ENCODE data around the gene TBC1D22A. TPM values are rescaled to one million over a fixed set of nuclear protein-coding genes. Genes with fewer than 3 reads are reported as not detected.
A peak's percentile ranks its signal among the peaks of the same experiment; 100 is the strongest.
"Not testable (repeated sequence)": the region's sequence is repeated elsewhere in the genome, so short reads cannot be mapped to it uniquely, and the experiment has no call there.

The TBC1D22A gene
- total RNA-seq, 1 donor from 2014 or later = 10.6 TPM

DNA sequence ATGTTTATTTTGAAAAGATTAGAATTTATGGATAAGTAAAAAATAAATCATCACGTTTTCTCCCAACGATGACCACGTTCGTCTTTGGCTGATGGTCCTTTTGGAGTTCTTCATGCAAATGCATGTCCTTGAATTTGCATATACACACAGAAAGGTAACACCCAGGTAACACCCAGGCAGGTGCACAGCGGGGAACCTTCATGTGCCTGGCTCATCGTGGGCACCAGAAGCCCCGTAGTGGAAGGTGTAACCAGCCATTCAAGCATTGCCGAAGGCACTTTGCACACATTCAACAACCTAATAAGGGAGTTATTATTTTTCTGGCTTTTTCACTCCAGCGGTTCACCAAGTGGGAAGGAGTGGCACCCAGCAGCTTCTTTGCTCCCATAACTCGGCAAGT lies 404.6 kb downstream of the TBC1D22A start:
- no peak for TF ChIP-seq EZH2 (IDR thresholded peaks at IDR 0.05)
- no peak for TF ChIP-seq EZH2phosphoT487 (IDR thresholded peaks at IDR 0.05)
- TF ChIP-seq, protein P1, sequence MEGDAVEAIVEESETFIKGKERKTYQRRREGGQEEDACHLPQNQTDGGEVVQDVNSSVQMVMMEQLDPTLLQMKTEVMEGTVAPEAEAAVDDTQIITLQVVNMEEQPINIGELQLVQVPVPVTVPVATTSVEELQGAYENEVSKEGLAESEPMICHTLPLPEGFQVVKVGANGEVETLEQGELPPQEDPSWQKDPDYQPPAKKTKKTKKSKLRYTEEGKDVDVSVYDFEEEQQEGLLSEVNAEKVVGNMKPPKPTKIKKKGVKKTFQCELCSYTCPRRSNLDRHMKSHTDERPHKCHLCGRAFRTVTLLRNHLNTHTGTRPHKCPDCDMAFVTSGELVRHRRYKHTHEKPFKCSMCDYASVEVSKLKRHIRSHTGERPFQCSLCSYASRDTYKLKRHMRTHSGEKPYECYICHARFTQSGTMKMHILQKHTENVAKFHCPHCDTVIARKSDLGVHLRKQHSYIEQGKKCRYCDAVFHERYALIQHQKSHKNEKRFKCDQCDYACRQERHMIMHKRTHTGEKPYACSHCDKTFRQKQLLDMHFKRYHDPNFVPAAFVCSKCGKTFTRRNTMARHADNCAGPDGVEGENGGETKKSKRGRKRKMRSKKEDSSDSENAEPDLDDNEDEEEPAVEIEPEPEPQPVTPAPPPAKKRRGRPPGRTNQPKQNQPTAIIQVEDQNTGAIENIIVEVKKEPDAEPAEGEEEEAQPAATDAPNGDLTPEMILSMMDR (IDR thresholded peaks at IDR 0.05) = no peak
- H3K27ac Mint-ChIP-seq = no peak overlapping the region
- Histone ChIP-seq H3K4me2 (no peak overlapping the region), H2AFZ (replicated peaks) (no peak overlapping the region), H3K9me3 (ENCODE audit: low read depth) (no peaks in the 10 kb centered on the region), H3K9ac (no peak overlapping the region), H4K20me1 (ENCODE audit: low read depth) (no peaks in the 10 kb centered on the region), H3K27me3 (no peaks in the 10 kb centered on the region), H3K79me2 (ENCODE audit: low read depth) (no peaks in the 10 kb centered on the region), H3K36me3 (no peaks in the 10 kb centered on the region), H3K4me3 (no peak overlapping the region), H3K27ac (no peak overlapping the region), H3F3A (ENCODE audit: low read depth) (no peaks in the 10 kb centered on the region), H3K4me1 (no peaks in the 10 kb centered on the region)
- H3K4me3 Mint-ChIP-seq = no peak overlapping the region
- peaks cover 31% of the 10 kb centered on the region for H3K4me1 Mint-ChIP-seq
- H3K9me3 Mint-ChIP-seq = peaks cover 3% of the 10 kb centered on the region
- peaks cover 5% of the 10 kb centered on the region for H3K27me3 Mint-ChIP-seq (ENCODE audit: insufficient read depth, low read depth)
- H3K36me3 Mint-ChIP-seq = peaks cover 4% of the 10 kb centered on the region
- DNase-seq (ENCODE audit: low spot score) = no peak

DNA sequence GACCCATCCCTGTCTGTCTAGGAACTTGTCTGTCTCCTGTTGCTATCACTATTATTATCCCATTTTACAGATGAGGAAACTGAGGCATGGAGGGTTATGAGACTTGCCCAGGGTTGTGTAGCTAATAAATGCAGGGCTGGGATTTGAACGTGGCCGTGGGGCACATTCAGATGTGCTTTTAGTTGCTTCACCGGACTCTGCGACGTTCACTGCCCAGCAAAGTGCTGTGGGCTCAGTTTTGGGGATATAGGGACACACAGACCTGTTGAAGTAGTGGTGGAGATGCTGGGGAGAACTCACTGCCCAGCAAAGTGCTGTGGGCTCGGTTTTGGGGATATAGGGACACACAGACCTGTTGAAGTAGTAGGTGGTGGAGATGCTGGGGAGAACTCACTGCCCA lies 405.5 kb downstream of the TBC1D22A start:
- H3K9ac ChIP-seq; H3K4me1 ChIP-seq; H3F3A ChIP-seq (ENCODE audit: low read depth); H3K4me3 ChIP-seq; H3K9me3 Mint-ChIP-seq; H3K9me3 ChIP-seq (ENCODE audit: low read depth); H3K27ac Mint-ChIP-seq; H3K4me3 Mint-ChIP-seq; H3K27me3 Mint-ChIP-seq (ENCODE audit: insufficient read depth, low read depth); H3K4me2 ChIP-seq; H3K36me3 ChIP-seq; H3K27me3 ChIP-seq; H3K27ac ChIP-seq; H3K79me2 ChIP-seq (ENCODE audit: low read depth); H2AFZ ChIP-seq (replicated peaks); DNase-seq (ENCODE audit: low spot score); H4K20me1 ChIP-seq (ENCODE audit: low read depth); H3K36me3 Mint-ChIP-seq: not testable (repeated sequence)
- H3K4me1 Mint-ChIP-seq = peaks cover 27% of the 10 kb centered on the region

DNA sequence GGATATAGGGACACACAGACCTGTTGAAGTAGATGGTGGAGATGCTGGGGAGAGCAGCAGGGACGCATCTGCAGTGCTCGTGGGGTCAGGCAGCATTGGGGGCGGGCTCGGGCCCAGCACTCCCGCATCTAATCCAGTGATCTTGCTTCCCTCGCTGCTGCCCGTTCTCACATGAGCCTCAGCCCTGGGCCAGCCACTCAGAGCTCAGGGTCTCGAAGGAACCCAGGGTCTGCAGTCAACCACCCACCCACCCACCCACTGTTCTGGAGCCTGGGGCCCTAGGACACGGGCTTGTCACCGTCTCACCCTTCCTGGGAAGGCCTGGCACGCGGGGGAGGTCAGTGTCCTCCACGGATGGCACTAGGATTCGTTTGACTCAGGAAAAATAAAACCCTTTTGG lies 406.0 kb downstream of the TBC1D22A start:
- no peak overlapping the region for H3K27ac ChIP-seq
- no peak overlapping the region for H3K9ac ChIP-seq
- H3F3A ChIP-seq (ENCODE audit: low read depth) = no peaks in the 10 kb centered on the region
- no peak overlapping the region for H3K27ac Mint-ChIP-seq
- no peaks in the 10 kb centered on the region for H3K9me3 ChIP-seq (ENCODE audit: low read depth)
- H3K4me3 ChIP-seq = no peak overlapping the region
- peaks cover 3% of the 10 kb centered on the region for H3K9me3 Mint-ChIP-seq
- no peaks in the 10 kb centered on the region for H3K79me2 ChIP-seq (ENCODE audit: low read depth)
- H3K36me3 Mint-ChIP-seq = peaks cover 4% of the 10 kb centered on the region
- no peak for TF ChIP-seq EZH2phosphoT487 (IDR thresholded peaks at IDR 0.05)
- TF ChIP-seq, protein P1 (IDR thresholded peaks at IDR 0.05) = no peak
- TF ChIP-seq EZH2 (IDR thresholded peaks at IDR 0.05) = no peak
- no peak overlapping the region for H2AFZ ChIP-seq (replicated peaks)
- no peak overlapping the region for H3K4me2 ChIP-seq
- no peaks in the 10 kb centered on the region for H3K27me3 ChIP-seq
- DNase-seq (ENCODE audit: low spot score) = no peak
- peaks cover 24% of the 10 kb centered on the region for H3K4me1 Mint-ChIP-seq
- H4K20me1 ChIP-seq (ENCODE audit: low read depth) = no peaks in the 10 kb centered on the region
- no peaks in the 10 kb centered on the region for H3K4me1 ChIP-seq
- H3K4me3 Mint-ChIP-seq = no peak overlapping the region
- H3K27me3 Mint-ChIP-seq (ENCODE audit: insufficient read depth, low read depth) = peaks cover 2% of the 10 kb centered on the region
- no peaks in the 10 kb centered on the region for H3K36me3 ChIP-seq

DNA sequence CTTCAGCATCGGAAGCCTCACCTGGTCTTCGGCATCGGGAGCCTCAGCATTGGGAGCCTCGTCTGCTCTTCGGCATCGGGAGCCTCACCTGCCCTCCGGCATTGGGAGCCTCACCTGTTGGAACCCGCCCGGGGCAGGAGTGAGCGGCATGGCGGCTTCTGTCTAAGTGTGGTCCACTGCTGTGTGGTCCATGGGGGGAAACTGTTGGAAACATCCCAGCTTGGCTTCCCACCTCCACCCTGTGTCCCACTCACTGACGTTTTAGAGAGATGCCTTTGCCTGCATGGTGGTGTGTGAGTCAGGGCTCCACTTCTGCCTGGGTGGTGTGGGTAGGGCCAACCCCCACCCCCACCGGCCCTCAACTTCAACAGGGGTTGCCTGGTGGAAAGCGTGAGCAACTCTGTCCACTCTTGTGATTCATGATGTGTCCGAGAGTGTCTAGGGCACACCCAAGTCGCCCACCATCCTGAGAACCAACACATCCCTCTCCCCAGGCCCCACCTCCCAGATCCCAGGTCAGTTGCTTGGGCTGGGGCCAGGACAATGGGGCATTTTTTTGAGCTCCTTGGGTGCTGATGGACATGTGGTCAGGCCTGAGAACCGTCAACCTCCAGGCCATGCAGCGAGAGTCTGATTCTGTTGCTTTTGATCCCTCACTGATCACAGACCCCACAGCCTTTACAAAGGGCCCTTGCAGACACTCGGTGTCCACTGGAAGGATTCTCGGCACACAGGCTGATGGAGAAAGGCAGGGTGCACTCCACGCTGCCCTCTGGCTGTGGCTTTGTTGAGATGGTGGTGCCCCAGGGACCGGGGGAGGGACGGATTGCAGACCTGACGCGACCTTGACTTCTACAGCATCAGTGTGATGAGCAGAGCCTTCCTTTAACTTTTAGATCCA lies 406.7 kb downstream of the TBC1D22A start:
- Histone ChIP-seq H3F3A (ENCODE audit: low read depth) (no peaks in the 10 kb centered on the region), H4K20me1 (ENCODE audit: low read depth) (no peaks in the 10 kb centered on the region), H3K27ac (no peak overlapping the region), H2AFZ (replicated peaks) (no peak overlapping the region), H3K4me1 (no peaks in the 10 kb centered on the region), H3K9me3 (ENCODE audit: low read depth) (no peaks in the 10 kb centered on the region), H3K4me3 (no peak overlapping the region), H3K4me2 (no peak overlapping the region), H3K9ac (no peak overlapping the region), H3K27me3 (no peaks in the 10 kb centered on the region), H3K79me2 (ENCODE audit: low read depth) (no peaks in the 10 kb centered on the region), H3K36me3 (no peaks in the 10 kb centered on the region)
- peak; percentile 35 for DNase-seq (ENCODE audit: low spot score)
- Mint-ChIP-seq H3K9me3 (peaks cover 3% of the 10 kb centered on the region), H3K4me1 (peaks cover 23% of the 10 kb centered on the region), H3K27me3 (ENCODE audit: insufficient read depth, low read depth) (peaks cover 2% of the 10 kb centered on the region), H3K4me3 (no peak overlapping the region), H3K27ac (no peak overlapping the region), H3K36me3 (peaks cover 4% of the 10 kb centered on the region)
- no peak for TF ChIP-seq EZH2 (IDR thresholded peaks at IDR 0.05)
- TF ChIP-seq, protein P1 (IDR thresholded peaks at IDR 0.05) = peak; percentile 46
- TF ChIP-seq EZH2phosphoT487 (IDR thresholded peaks at IDR 0.05) = no peak

All from neural progenitor cell (in vitro differentiated cells).